CMK (cell line): ENCODE measurements around the gene HTR7.
"Not testable (repeated sequence)": the region's sequence is repeated elsewhere in the genome, so short reads cannot be mapped to it uniquely, and the experiment has no call there.

Experiments
- DNase-seq: peaks from one replicate; pipeline ENCODE4 v3.0.0-alpha.2; 2010; ENCODE audit warnings: low read depth

Gene HTR7

GRCh38 chr10:90858461-90858968 lies 676 bp upstream of the HTR7 start:
- no peak for DNase-seq

- DNase-seq, result no peak
Observed at GRCh38 chr10:90856964-90857634, 740 bp downstream of the HTR7 start.

GRCh38 chr10:90856261-90856660 lies 1.6 kb downstream of the HTR7 start:
- no peak for DNase-seq

- DNase-seq, result no peak
Observed at GRCh38 chr10:90855126-90855525, 2.7 kb downstream of the HTR7 start.

- DNase-seq, result no peak
Observed at GRCh38 chr10:90849956-90850749, 7.7 kb downstream of the HTR7 start.

GRCh38 chr10:90847436-90847835 lies 10.4 kb downstream of the HTR7 start:
- DNase-seq, result no peak

- DNase-seq, result no peak
Observed at GRCh38 chr10:90846746-90847145, 11.1 kb downstream of the HTR7 start.

- DNase-seq, result no peak
Observed at GRCh38 chr10:90845726-90846125, 12.1 kb downstream of the HTR7 start.

GRCh38 chr10:90842725-90843124 lies 15.1 kb downstream of the HTR7 start:
- DNase-seq, result no peak

GRCh38 chr10:90837486-90837885 lies 20.4 kb downstream of the HTR7 start:
- no peak for DNase-seq

- DNase-seq, result no peak
Observed at GRCh38 chr10:90834326-90834725, 23.5 kb downstream of the HTR7 start.

- DNase-seq, result no peak
Observed at GRCh38 chr10:90832111-90832510, 25.7 kb downstream of the HTR7 start.

- DNase-seq, result no peak
Observed at GRCh38 chr10:90822508-90822907, 35.3 kb downstream of the HTR7 start.

GRCh38 chr10:90821864-90822263 lies 36.0 kb downstream of the HTR7 start:
- not testable (repeated sequence) for DNase-seq

GRCh38 chr10:90819911-90820310 lies 37.9 kb downstream of the HTR7 start:
- no peak for DNase-seq

GRCh38 chr10:90818736-90819135 lies 39.1 kb downstream of the HTR7 start:
- no peak for DNase-seq

GRCh38 chr10:90817128-90817889 lies 40.5 kb downstream of the HTR7 start:
- DNase-seq, result no peak

- DNase-seq, result no peak
Observed at GRCh38 chr10:90816466-90816865, 41.4 kb downstream of the HTR7 start.

GRCh38 chr10:90813594-90814365 lies 44.1 kb downstream of the HTR7 start:
- no peak for DNase-seq

GRCh38 chr10:90807106-90807505 lies 50.7 kb downstream of the HTR7 start:
- DNase-seq, result not testable (repeated sequence)

- no peak for DNase-seq
Observed at GRCh38 chr10:90806677-90807076, 51.2 kb downstream of the HTR7 start.

- no peak for DNase-seq
Observed at GRCh38 chr10:90805206-90805605, 52.6 kb downstream of the HTR7 start.
